Testis (tissue), 3 donors: ENCODE results near the gene EDNRA. TPM values are rescaled to one million over a fixed set of nuclear protein-coding genes. Genes with fewer than 3 reads are reported as not detected.
A peak's percentile ranks its signal among the peaks of the same experiment; 100 is the strongest.

Experiments
- DNase-seq: peaks from one replicate; pipeline ENCODE4 v3.0.0-alpha.2; 2019
- H3K27ac ChIP-seq, 2 donors: fragments of 200-600 bp; sonication (generic); one replicate each; pipeline ENCODE4 v1.5.1; 2019
- H3K27me3 ChIP-seq: fragments of 200-600 bp; sonication (generic); one replicate; pipeline ENCODE4 v1.5.1; 2019
- H3K36me3 ChIP-seq: fragments of 200-600 bp; sonication (generic); one replicate; pipeline ENCODE4 v1.5.1; 2017; ENCODE audit warnings: low read depth; ENCODE audit errors: missing control alignments
- H3K4me1 ChIP-seq: fragments of 200-600 bp; sonication (generic); one replicate; pipeline ENCODE4 v1.5.1; 2019
- H3K4me3 ChIP-seq, 2 donors: fragments of 200-600 bp; sonication (generic); one replicate each; pipeline ENCODE4 v1.5.1; 2017 to 2019
- H3K9me3 ChIP-seq: fragments of 200-600 bp; sonication (generic); one replicate; pipeline ENCODE4 v1.5.1; 2017
- CTCF ChIP-seq, 3 experiments: fragments of 450-650 bp in 2 of 3; fragments of 200-600 bp in 1 of 3; sonication (generic) in 1 of 3; IDR thresholded peaks; one replicate each; pipeline ENCODE4 v1.5.1; 2016 to 2019; ENCODE audit warnings: antibody characterized with exemption in 3 of 3, mild to moderate bottlenecking in 2 of 3, moderate library complexity in 1 of 3
- POLR2A ChIP-seq: fragments of 450-650 bp; IDR thresholded peaks from one replicate; pipeline ENCODE4 v1.6.1; 2017; ENCODE audit warnings: antibody characterized with exemption, mild to moderate bottlenecking, moderate library complexity
- WGBS, 2 donors: methylation state at CpG; one replicate each; pipeline ENCODE4 v1.1.5; 2018; 5-methylcytosine and 5-hydroxymethylcytosine counted together
- intact Hi-C: fragments of 100-400 bp; cut with DNase I; formaldehyde crosslinking; loops from one replicate; pipeline ENCODE4 v1.15.1; 2023; ENCODE audit warnings: low total_unique reads
- polyA plus RNA-seq: library from polyadenylated mRNA; stranded (reverse); fragments of 350-450 nt; fragmentation: Illumina TruSeq; extraction: RNeasy Lipid Tissue Mini Kit (QIAGEN cat#74804); gene quantifications from one replicate; pipeline ENCODE4 v1.2.3, GENCODE V29; 2014; ENCODE audit warnings: low read depth, low replicate concordance; ENCODE audit not compliant: insufficient read depth
- total RNA-seq, 2 donors: library from RNA; depleted of rRNA; stranded (reverse); fragments of >200 nt; gene quantifications; one replicate each; pipeline ENCODE4 v1.2.3, GENCODE V29; 2016

EDNRA gene
- total and polyA plus RNA-seq, 3 donors from 2014 or later, result 9.4 to 14.1 (median 12.3) TPM

GRCh38 chr4:147524601-147525000 lies 43.7 kb downstream of the EDNRA start:
- Histone ChIP-seq H3K27me3 (no peaks in the 10 kb centered on the region), H3K27ac (no peak overlapping the region), H3K4me1 (no peaks in the 10 kb centered on the region), H3K9me3 (no peaks in the 10 kb centered on the region), H3K4me3 (no peak overlapping the region), H3K36me3 (no peaks in the 10 kb centered on the region)
- no peak for DNase-seq
- TF ChIP-seq CTCF (IDR thresholded peaks at IDR 0.05) (no peak), POLR2A (no peak)
- WGBS, 2 donors, result 25 to 47% methylated on average over 1 of the region's 1 CpG
- intact Hi-C loops, result no loop called here

GRCh38 chr4:147525494-147526271 lies 44.8 kb downstream of the EDNRA start:
- no peaks in the 10 kb centered on the region for H3K4me1 ChIP-seq
- no peak overlapping the region for H3K4me3 ChIP-seq
- H3K27ac ChIP-seq, result no peak overlapping the region
- no peak for DNase-seq
- 23 to 40% methylated on average over 2 of the region's 2 CpGs for WGBS, 2 donors
- intact Hi-C loops, result no loop called here
- H3K27me3 ChIP-seq, result no peaks in the 10 kb centered on the region
- no peak for TF ChIP-seq POLR2A
- no peak for TF ChIP-seq CTCF (IDR thresholded peaks at IDR 0.05)
- no peaks in the 10 kb centered on the region for H3K36me3 ChIP-seq
- H3K9me3 ChIP-seq, result no peaks in the 10 kb centered on the region

- H3K27me3 ChIP-seq, result no peaks in the 10 kb centered on the region
- H3K9me3 ChIP-seq, result no peaks in the 10 kb centered on the region
- no peaks in the 10 kb centered on the region for H3K4me1 ChIP-seq
- 71 to 75% methylated on average over 2 of the region's 2 CpGs for WGBS, 2 donors
- intact Hi-C loops, result no loop called here
- TF ChIP-seq CTCF (IDR thresholded peaks at IDR 0.05) (peak in 1 of 3 experiments; percentile 21), POLR2A (no peak)
- no peak for DNase-seq
- H3K4me3 ChIP-seq, result no peak overlapping the region
- H3K27ac ChIP-seq, result no peak overlapping the region
- H3K36me3 ChIP-seq, result no peaks in the 10 kb centered on the region
Measured at GRCh38 chr4:147526272-147526654, 45.4 kb downstream of the EDNRA start.

GRCh38 chr4:147528054-147528453 lies 47.2 kb downstream of the EDNRA start:
- H3K9me3 ChIP-seq, result no peaks in the 10 kb centered on the region
- H3K27me3 ChIP-seq, result no peaks in the 10 kb centered on the region
- intact Hi-C loops, result no loop called here
- no peaks in the 10 kb centered on the region for H3K36me3 ChIP-seq
- no peaks in the 10 kb centered on the region for H3K4me1 ChIP-seq
- DNase-seq, result no peak
- no peak for TF ChIP-seq CTCF (IDR thresholded peaks at IDR 0.05)
- TF ChIP-seq POLR2A, result no peak
- H3K27ac ChIP-seq, result no peak overlapping the region
- H3K4me3 ChIP-seq, result no peak overlapping the region
- WGBS, 2 donors, result 91 to 97% methylated on average over 2 of the region's 2 CpGs

- Histone ChIP-seq H3K4me1 (no peaks in the 10 kb centered on the region), H3K27ac (no peak overlapping the region), H3K9me3 (no peaks in the 10 kb centered on the region), H3K36me3 (no peaks in the 10 kb centered on the region), H3K27me3 (no peaks in the 10 kb centered on the region), H3K4me3 (no peak overlapping the region)
- DNase-seq, result no peak
- WGBS, 2 donors, result 71 to 75% methylated on average over 1 of the region's 1 CpG
- TF ChIP-seq CTCF (IDR thresholded peaks at IDR 0.05) (no peak), POLR2A (no peak)
- intact Hi-C loops, result no loop called here
Measured at GRCh38 chr4:147530134-147530533, 49.2 kb downstream of the EDNRA start.
